ENCODE measurements around the gene SMIM38. TPM values are rescaled to one million over a fixed set of nuclear protein-coding genes. Genes with fewer than 3 reads are reported as not detected.
A peak's percentile ranks its signal among the peaks of the same experiment; 100 is the strongest.

SMIM38 gene
- total and polyA plus RNA-seq, 9 of the 15 experiments (the other 6 are each of a cell fraction or from before 2014, with no cell fraction given): 0.07 to 1.2 (median 0.21) TPM; not detected in 2

DNA sequence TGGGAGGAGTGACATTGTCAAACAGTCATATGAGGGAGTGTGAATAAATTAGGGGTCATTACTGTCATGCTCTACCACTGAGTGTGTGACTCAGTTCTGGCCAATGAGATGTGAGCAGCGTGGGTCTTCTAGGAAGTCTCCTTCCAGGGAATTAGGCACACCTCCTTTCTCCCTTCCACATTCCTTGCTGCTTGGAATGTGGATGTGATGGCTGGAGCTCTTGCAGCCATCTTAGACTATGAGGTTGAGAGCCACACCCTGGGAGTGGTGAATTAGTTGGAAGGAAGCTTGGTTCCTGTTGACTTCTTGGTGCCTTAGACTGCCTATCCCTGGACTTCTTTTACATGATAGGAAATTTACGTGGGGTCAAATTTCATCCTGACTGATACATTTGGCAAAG is 36.5 kb upstream of the SMIM38 start:
- peaks cover 36 to 84% of the 10 kb centered on the region in 2 experiments for H3K27me3 ChIP-seq (ENCODE audit: control insufficient read depth in 2 of 2, insufficient read depth in 2 of 2, low read length in 2 of 2)
- no peaks in the 10 kb centered on the region for H3K9me1 ChIP-seq (ENCODE audit: control insufficient read depth, insufficient read depth, low read length)
- H2AFZ ChIP-seq (ENCODE audit: low read depth, low read length): no peak overlapping the region
- CTCF ChIA-PET (ENCODE audit: low intra/inter-chr PET ratio): no interaction called here
- peaks cover 3% of the 10 kb centered on the region; the same call in 1 of the 2 replicates for H3K9me3 ChIP-seq (replicated peaks; ENCODE audit: control insufficient read depth, insufficient read depth, low read depth, low read length)
- intact Hi-C loops (cut with micrococcal nuclease): no loop called here
- no peak for DNase-seq (ENCODE audit: extremely low read depth in 1 of 4, low spot score in 3 of 4)
- WGBS (ENCODE audit: insufficient coverage, low coverage, missing lambda C conversion rate): 3% methylated on average over 2 of the region's 2 CpGs
- no TSS peak for BruUV-seq (replicated peaks)
- H3K4me2 ChIP-seq (ENCODE audit: insufficient read depth, low read length): no peak overlapping the region
- ATAC-seq: no peak
- in situ Hi-C loops (cut with MboI): no loop called here
- no peak overlapping the region for H3K27ac ChIP-seq (ENCODE audit: extremely low read depth, low read depth, low read length)
- FAIRE-seq: no peak
- no peak overlapping the region for H3K4me3 ChIP-seq
- no peak overlapping the region for H3K9ac ChIP-seq (ENCODE audit: insufficient read depth in 1 of 2, low read depth in 2 of 2, low read length in 2 of 2)
- POLR2A ChIA-PET: interaction anchor here (1.2 kb wide), 1 partner anchor 10 kb away, joined by 3 read pairs; no protein-coding TSS in a partner anchor
- peaks cover 17% of the 10 kb centered on the region; the same call in 1 of the 2 replicates for H4K20me1 ChIP-seq (replicated peaks; ENCODE audit: control insufficient read depth, insufficient read depth, low read length)
- no peaks in the 10 kb centered on the region for H3K79me2 ChIP-seq (ENCODE audit: control insufficient read depth, insufficient read depth, low read length)
- H3K4me1 ChIP-seq (replicated peaks in 1 of 2; ENCODE audit: control insufficient read depth in 2 of 2, insufficient read depth in 2 of 2, low read length in 2 of 2): peaks cover 0 to 30% of the 10 kb centered on the region in 2 experiments; a peak in 2 of 5 replicates
- no peaks in the 10 kb centered on the region for H3K36me3 ChIP-seq (ENCODE audit: control insufficient read depth, insufficient read depth, low read length)
- TF ChIP-seq ZNF280B (CRISPR knock-in tag; IDR thresholded peaks at IDR 0.05) (no peak), SMARCA5 (IDR thresholded peaks at IDR 0.05) (peak; percentile 77; the same call in 1 of the 2 replicates), BCOR (IDR thresholded peaks at IDR 0.05) (peak; percentile 91), TOE1 (IDR thresholded peaks at IDR 0.05; ENCODE audit: borderline replicate concordance) (no peak), TOE1 (CRISPR knock-in tag; IDR thresholded peaks at IDR 0.05; ENCODE audit: borderline replicate concordance, low read depth) (no peak), PML (IDR thresholded peaks at IDR 0.05; ENCODE audit: low read length) (no peak), RBM25 (IDR thresholded peaks at IDR 0.05; ENCODE audit: low read depth, low read length, severe bottlenecking) (peak; percentile 81), IFI16 (CRISPR knock-in tag; IDR thresholded peaks at IDR 0.05) (no peak), CBX3 (IDR thresholded peaks at IDR 0.05; ENCODE audit: borderline replicate concordance in 1 of 2, low read length in 2 of 2) (0 out of 3 replicates have a peak, but pooled peaks of 1 of the 2 experiments have one; percentile 29), IRF1 (CRISPR knock-in tag; IDR thresholded peaks at IDR 0.05; ENCODE audit: borderline replicate concordance) (no peak)
- TF ChIP-seq, protein P1, sequence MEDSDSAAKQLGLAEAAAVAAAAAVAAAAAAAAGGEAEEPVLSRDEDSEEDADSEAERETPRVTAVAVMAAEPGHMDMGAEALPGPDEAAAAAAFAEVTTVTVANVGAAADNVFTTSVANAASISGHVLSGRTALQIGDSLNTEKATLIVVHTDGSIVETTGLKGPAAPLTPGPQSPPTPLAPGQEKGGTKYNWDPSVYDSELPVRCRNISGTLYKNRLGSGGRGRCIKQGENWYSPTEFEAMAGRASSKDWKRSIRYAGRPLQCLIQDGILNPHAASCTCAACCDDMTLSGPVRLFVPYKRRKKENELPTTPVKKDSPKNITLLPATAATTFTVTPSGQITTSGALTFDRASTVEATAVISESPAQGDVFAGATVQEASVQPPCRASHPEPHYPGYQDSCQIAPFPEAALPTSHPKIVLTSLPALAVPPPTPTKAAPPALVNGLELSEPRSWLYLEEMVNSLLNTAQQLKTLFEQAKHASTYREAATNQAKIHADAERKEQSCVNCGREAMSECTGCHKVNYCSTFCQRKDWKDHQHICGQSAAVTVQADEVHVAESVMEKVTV (CRISPR knock-in tag; IDR thresholded peaks at IDR 0.05): no peak
- TF ChIP-seq, protein P2, sequence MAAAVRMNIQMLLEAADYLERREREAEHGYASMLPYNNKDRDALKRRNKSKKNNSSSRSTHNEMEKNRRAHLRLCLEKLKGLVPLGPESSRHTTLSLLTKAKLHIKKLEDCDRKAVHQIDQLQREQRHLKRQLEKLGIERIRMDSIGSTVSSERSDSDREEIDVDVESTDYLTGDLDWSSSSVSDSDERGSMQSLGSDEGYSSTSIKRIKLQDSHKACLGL (CRISPR knock-in tag; IDR thresholded peaks at IDR 0.05; ENCODE audit: borderline replicate concordance, poor library complexity, severe bottlenecking): no peak
